H9 (cell line): ENCODE measurements around the gene CHL1. TPM values are rescaled to one million over a fixed set of nuclear protein-coding genes. Genes with fewer than 3 reads are reported as not detected.

Experiments
- DNase-seq: peaks from one replicate; pipeline ENCODE4 v3.0.0-alpha.2; 2017
- H2AFZ ChIP-seq: one replicate; pipeline ENCODE4 v1.6.1; 2013; ENCODE audit warnings: mild to moderate bottlenecking, low read length, control low read depth, moderate library complexity
- H2AK5ac ChIP-seq: 2 replicates; pipeline ENCODE4 v1.6.1; 2013; ENCODE audit warnings: low read length, control low read depth, mixed read lengths; ENCODE audit not compliant: insufficient read length
- H2BK120ac ChIP-seq: one replicate; pipeline ENCODE4 v1.6.1; 2013; ENCODE audit warnings: low read depth, mild to moderate bottlenecking, low read length, control low read depth, inconsistent platforms; ENCODE audit not compliant: poor library complexity, severe bottlenecking
- H2BK12ac ChIP-seq: 2 replicates; pipeline ENCODE4 v1.6.1; 2013; ENCODE audit warnings: low read length, control low read depth, mixed read lengths, low read depth; ENCODE audit not compliant: insufficient read length
- H2BK15ac ChIP-seq: 2 replicates; pipeline ENCODE4 v1.6.1; 2013; ENCODE audit warnings: low read depth, low read length, control low read depth
- H2BK20ac ChIP-seq: one replicate; pipeline ENCODE4 v1.6.1; 2013; ENCODE audit warnings: low read depth, mild to moderate bottlenecking, low read length, control low read depth, inconsistent platforms; ENCODE audit not compliant: poor library complexity, severe bottlenecking
- H2BK5ac ChIP-seq: 2 replicates; pipeline ENCODE4 v1.6.1; 2013; ENCODE audit warnings: low read length, control low read depth, mixed read lengths; ENCODE audit not compliant: insufficient read length
- H3K14ac ChIP-seq: 2 replicates; pipeline ENCODE4 v1.6.1; 2013; ENCODE audit warnings: low read length, control low read depth; ENCODE audit not compliant: insufficient read depth
- H3K18ac ChIP-seq: 2 replicates; pipeline ENCODE4 v1.6.1; 2013; ENCODE audit warnings: low read depth, mild to moderate bottlenecking, mixed read lengths, low read length, control low read depth; ENCODE audit not compliant: insufficient read length
- H3K23ac ChIP-seq: 2 replicates; pipeline ENCODE4 v1.6.1; 2013; ENCODE audit warnings: low read length, control low read depth, mixed read lengths, low read depth; ENCODE audit not compliant: insufficient read length
- H3K23me2 ChIP-seq: 2 replicates; pipeline ENCODE4 v1.6.1; 2013; ENCODE audit warnings: low read depth, mild to moderate bottlenecking, mixed read lengths, low read length, control low read depth; ENCODE audit not compliant: insufficient read length, poor library complexity, severe bottlenecking
- H3K27ac ChIP-seq: 2 replicates; pipeline ENCODE4 v1.5.1; 2013; ENCODE audit warnings: low read length, control low read depth, mixed read lengths, low read depth; ENCODE audit not compliant: insufficient read length
- H3K27me3 ChIP-seq: 2 replicates; pipeline ENCODE4 v1.6.1; 2013; ENCODE audit warnings: low read length, control low read depth, inconsistent platforms; ENCODE audit not compliant: insufficient read depth
- H3K4ac ChIP-seq: 2 replicates; pipeline ENCODE4 v1.6.1; 2013; ENCODE audit warnings: low read depth, mild to moderate bottlenecking, control low read depth, inconsistent platforms, low read length, moderate library complexity
- H3K4me1 ChIP-seq: 2 replicates; pipeline ENCODE4 v1.6.1; 2013; ENCODE audit warnings: low read length, control low read depth, inconsistent platforms; ENCODE audit not compliant: insufficient read depth
- H3K4me2 ChIP-seq: 2 replicates; pipeline ENCODE4 v1.6.1; 2013; ENCODE audit warnings: low read length, control low read depth, mixed read lengths; ENCODE audit not compliant: insufficient read length, insufficient read depth
- H3K56ac ChIP-seq: 2 replicates; pipeline ENCODE4 v1.6.1; 2013; ENCODE audit warnings: low read depth, mild to moderate bottlenecking, mixed read lengths, low read length, control low read depth; ENCODE audit not compliant: insufficient read length
- H3K79me1 ChIP-seq: 2 replicates; pipeline ENCODE4 v1.6.1; 2013; ENCODE audit warnings: low read depth, mild to moderate bottlenecking, moderate library complexity, low read length, control low read depth, inconsistent platforms; ENCODE audit not compliant: insufficient read depth, poor library complexity, severe bottlenecking
- H3K79me2 ChIP-seq: 2 replicates; pipeline ENCODE4 v1.6.1; 2013; ENCODE audit warnings: low read length, control low read depth, inconsistent platforms; ENCODE audit not compliant: insufficient read depth
- H3K9ac ChIP-seq: 2 replicates; pipeline ENCODE4 v1.6.1; 2013; ENCODE audit warnings: low read length, control low read depth, mixed read lengths; ENCODE audit not compliant: insufficient read length; ENCODE audit errors: extremely low read depth
- H3K9me3 ChIP-seq: one replicate; pipeline ENCODE4 v1.6.1; 2013; ENCODE audit warnings: low read depth, low read length, inconsistent platforms; ENCODE audit not compliant: control insufficient read depth
- H3T11ph ChIP-seq: one replicate; pipeline ENCODE4 v1.6.1; 2013; ENCODE audit warnings: mild to moderate bottlenecking, low read length, control low read depth, inconsistent platforms
- H4K20me1 ChIP-seq: one replicate; pipeline ENCODE4 v1.6.1; 2013; ENCODE audit not compliant: control insufficient read depth, insufficient read length, insufficient read depth
- H4K5ac ChIP-seq: 2 replicates; pipeline ENCODE4 v1.6.1; 2013; ENCODE audit warnings: low read depth, mild to moderate bottlenecking, mixed read lengths, low read length, control low read depth; ENCODE audit not compliant: insufficient read length
- H4K8ac ChIP-seq: replicated peaks from 2 replicates; pipeline ENCODE4 v1.6.1; 2013; ENCODE audit warnings: low read length, control low read depth, mixed read lengths, low read depth; ENCODE audit not compliant: insufficient read length
- H4K91ac ChIP-seq: 2 replicates; pipeline ENCODE4 v1.6.1; 2013; ENCODE audit warnings: low read depth, mild to moderate bottlenecking, moderate library complexity, mixed read lengths, low read length, control low read depth; ENCODE audit not compliant: insufficient read length
- H3K27ac Mint-ChIP-seq, 3 experiments: 2 replicates in 2 of 3; 3 replicates in 1 of 3; pipeline ENCODE4 v1.8.0; 2020 to 2021; ENCODE audit warnings: mixed read lengths in 3 of 3, mild to moderate bottlenecking in 1 of 3, moderate library complexity in 1 of 3
- H3K27me3 Mint-ChIP-seq: 2 replicates; pipeline ENCODE4 v1.8.0; 2021; ENCODE audit warnings: low read depth, mild to moderate bottlenecking, moderate library complexity, mixed read lengths
- H3K36me3 Mint-ChIP-seq, 3 experiments: 2 replicates in 2 of 3; 3 replicates in 1 of 3; pipeline ENCODE4 v1.8.0; 2020 to 2021; ENCODE audit warnings: low read depth in 3 of 3, mixed read lengths in 3 of 3; ENCODE audit not compliant: insufficient read depth in 1 of 3
- H3K4me1 Mint-ChIP-seq, 2 experiments: 2 replicates each; pipeline ENCODE4 v1.8.0; 2020; ENCODE audit warnings: mixed read lengths in 2 of 2
- H3K4me3 Mint-ChIP-seq, 2 experiments: 2 replicates in 1 of 2; 3 replicates in 1 of 2; pipeline ENCODE4 v1.8.0; 2020 to 2021; ENCODE audit warnings: mild to moderate bottlenecking in 2 of 2, mixed read lengths in 2 of 2, moderate library complexity in 1 of 2
- H3K9me3 Mint-ChIP-seq, 2 experiments: 2 replicates in 1 of 2; 3 replicates in 1 of 2; pipeline ENCODE4 v1.8.0; 2020; ENCODE audit warnings: mild to moderate bottlenecking in 2 of 2, mixed read lengths in 2 of 2, moderate library complexity in 1 of 2
- CTCF ChIP-seq: fragments of 200-600 bp; sonication (generic); conservative IDR thresholded peaks from 3 replicates; pipeline ENCODE4 v1.8.0; 2021; ENCODE audit warnings: antibody characterized with exemption, mild to moderate bottlenecking
- total RNA-seq: library from RNA; stranded (reverse); gene quantifications from 2 replicates; pipeline ENCODE4 v1.2.1, GENCODE V29; 2021

Gene CHL1
- total RNA-seq, 1 experiment from 2014 or later = not detected

GRCh38 chr3:414063-414462, 217.5 kb downstream of the CHL1 start:
- H2BK12ac ChIP-seq = no peak overlapping the region
- H2BK5ac ChIP-seq = no peak overlapping the region
- H2AFZ ChIP-seq = no peak overlapping the region
- H3K4me1 Mint-ChIP-seq = no peaks in the 10 kb centered on the region
- no peak overlapping the region for H2AK5ac ChIP-seq
- H3K79me1 ChIP-seq = no peaks in the 10 kb centered on the region
- no peak overlapping the region for H4K5ac ChIP-seq
- H3K14ac ChIP-seq = no peak overlapping the region
- no peaks in the 10 kb centered on the region for H3K36me3 Mint-ChIP-seq
- H2BK15ac ChIP-seq = no peak overlapping the region
- H3K27ac Mint-ChIP-seq = no peak overlapping the region
- no peaks in the 10 kb centered on the region for H3K79me2 ChIP-seq
- no peak overlapping the region for H3K4ac ChIP-seq
- H2BK20ac ChIP-seq = no peak overlapping the region
- H3K23ac ChIP-seq = no peak overlapping the region
- H3K23me2 ChIP-seq = no peaks in the 10 kb centered on the region
- no peaks in the 10 kb centered on the region for H3K9me3 Mint-ChIP-seq
- no peak overlapping the region for H2BK120ac ChIP-seq
- no peak overlapping the region for H3K4me3 Mint-ChIP-seq
- H3K9ac ChIP-seq = no peak overlapping the region
- H3K18ac ChIP-seq = no peak overlapping the region
- H4K8ac ChIP-seq = no peak overlapping the region
- no peak overlapping the region for H3K27ac ChIP-seq
- no peak overlapping the region for H3T11ph ChIP-seq
- H3K4me1 ChIP-seq = no peaks in the 10 kb centered on the region
- no peak overlapping the region for H3K56ac ChIP-seq
- H3K27me3 ChIP-seq = peaks cover 3% of the 10 kb centered on the region
- H3K4me2 ChIP-seq = no peak overlapping the region
- H4K91ac ChIP-seq = no peak overlapping the region
- peaks cover 42% of the 10 kb centered on the region for H3K27me3 Mint-ChIP-seq
- no peaks in the 10 kb centered on the region for H3K9me3 ChIP-seq
- DNase-seq = no peak
- TF ChIP-seq CTCF = peak; percentile 65
- no peaks in the 10 kb centered on the region for H4K20me1 ChIP-seq
